ENCODE results near the gene KRT17.

Gene KRT17

DNA sequence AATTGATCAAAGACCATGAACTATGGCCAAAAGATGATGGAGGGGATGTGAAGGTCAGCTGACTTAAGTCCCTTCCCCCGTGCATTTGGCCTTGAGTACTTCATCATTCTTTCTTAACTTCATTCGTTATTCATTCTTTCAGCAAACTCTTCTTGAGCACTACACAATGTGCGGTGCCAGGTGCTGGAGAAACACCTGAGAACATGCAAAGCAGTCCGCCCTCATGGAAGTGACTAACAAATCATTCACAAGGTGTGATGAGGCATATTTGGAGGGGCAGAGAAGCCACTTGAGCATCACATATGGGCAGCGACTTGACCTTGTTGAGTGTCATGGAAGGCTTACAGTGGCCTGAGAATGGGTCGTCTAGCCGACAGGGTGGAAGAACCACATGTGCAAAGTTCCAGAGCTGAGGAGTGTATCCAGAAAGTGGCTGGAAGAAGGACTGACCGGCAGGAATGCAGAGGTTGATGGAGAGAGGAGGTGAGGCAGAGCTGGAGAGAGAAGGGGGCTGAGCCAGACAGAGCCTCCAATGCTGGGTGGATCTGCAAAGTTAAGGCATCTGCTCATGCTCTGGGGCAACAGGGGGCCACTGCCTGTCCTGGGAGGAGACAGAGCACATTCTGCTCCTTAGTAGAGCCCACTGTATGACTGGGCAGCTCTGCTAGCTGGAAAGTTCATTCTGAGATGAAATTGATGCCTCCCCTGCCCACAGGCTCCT is 39.2 kb upstream of the KRT17 start:
- no peak overlapping the region for H3K27ac ChIP-seq (ENCODE audit: insufficient read depth, low read length, poor library complexity, severe bottlenecking)
- no peak overlapping the region for H3K4me3 ChIP-seq (ENCODE audit: insufficient read depth, low read depth, low read length, poor library complexity, severe bottlenecking)
- no peak for DNase-seq
- H3K27me3 ChIP-seq (replicated peaks; ENCODE audit: control insufficient read depth, insufficient read depth, low read length, poor library complexity, severe bottlenecking), result no peaks in the 10 kb centered on the region
- no peaks in the 10 kb centered on the region for H3K9me3 ChIP-seq (ENCODE audit: control insufficient read depth, low read length)
- no peaks in the 10 kb centered on the region for H3K36me3 ChIP-seq (ENCODE audit: control insufficient read depth, insufficient read depth, low read length)
- H3K4me1 ChIP-seq (ENCODE audit: control insufficient read depth, insufficient read depth, low read length, poor library complexity, severe bottlenecking), result peaks cover 18% of the 10 kb centered on the region

- H3K4me1 ChIP-seq (ENCODE audit: control insufficient read depth, insufficient read depth, low read length, poor library complexity, severe bottlenecking), result peaks cover 5% of the 10 kb centered on the region
- H3K4me3 ChIP-seq (ENCODE audit: insufficient read depth, low read depth, low read length, poor library complexity, severe bottlenecking), result no peak overlapping the region
- H3K27me3 ChIP-seq (replicated peaks; ENCODE audit: control insufficient read depth, insufficient read depth, low read length, poor library complexity, severe bottlenecking), result no peaks in the 10 kb centered on the region
- H3K9me3 ChIP-seq (ENCODE audit: control insufficient read depth, low read length), result no peaks in the 10 kb centered on the region
- no peak for DNase-seq
- no peak overlapping the region for H3K27ac ChIP-seq (ENCODE audit: insufficient read depth, low read length, poor library complexity, severe bottlenecking)
- H3K36me3 ChIP-seq (ENCODE audit: control insufficient read depth, insufficient read depth, low read length), result no peaks in the 10 kb centered on the region
These were observed 35.9 kb upstream of the KRT17 start for GRCh38 chr17:41660221-41660711.

DNA sequence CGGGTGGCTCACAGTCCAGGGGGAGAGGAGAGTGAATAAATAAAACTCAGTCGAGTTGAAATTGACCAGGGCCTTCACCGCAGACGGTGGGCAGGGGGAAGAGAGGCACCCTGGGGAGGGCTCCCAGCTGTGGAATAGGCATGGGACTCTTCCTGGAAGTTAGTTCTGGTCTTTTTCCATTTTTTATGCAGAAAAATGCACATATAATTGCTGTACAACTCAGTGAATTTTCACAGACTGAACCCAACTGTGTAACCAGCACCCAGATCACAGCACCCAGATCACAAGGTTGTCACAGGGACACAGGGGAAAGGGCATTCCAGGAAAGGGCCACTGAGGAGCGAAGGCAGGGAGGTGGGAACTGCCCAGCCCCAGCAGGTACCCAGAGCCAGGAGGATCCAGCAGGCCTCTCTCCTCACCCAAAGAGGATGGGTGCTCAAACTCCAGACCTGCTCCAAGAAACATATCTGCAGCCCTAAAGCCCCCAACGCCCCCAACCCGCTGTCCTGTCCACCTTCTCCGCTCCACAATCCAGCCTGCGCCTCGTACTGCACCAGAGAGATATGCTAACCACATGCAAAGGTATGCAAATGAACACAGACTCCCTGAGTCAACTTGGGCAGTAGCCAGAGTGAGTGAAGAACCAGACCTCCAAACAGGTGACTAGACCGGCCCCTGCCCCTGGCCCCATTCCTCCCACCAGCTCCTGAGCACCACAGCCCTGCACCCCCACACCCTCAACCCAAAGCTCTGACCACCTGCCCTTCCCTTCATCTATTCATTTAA is 35.2 kb upstream of the KRT17 start:
- Histone ChIP-seq H3K36me3 (ENCODE audit: control insufficient read depth, insufficient read depth, low read length) (no peaks in the 10 kb centered on the region), H3K4me3 (ENCODE audit: insufficient read depth, low read depth, low read length, poor library complexity, severe bottlenecking) (no peak overlapping the region), H3K27ac (ENCODE audit: insufficient read depth, low read length, poor library complexity, severe bottlenecking) (no peak overlapping the region), H3K27me3 (replicated peaks; ENCODE audit: control insufficient read depth, insufficient read depth, low read length, poor library complexity, severe bottlenecking) (no peaks in the 10 kb centered on the region), H3K4me1 (ENCODE audit: control insufficient read depth, insufficient read depth, low read length, poor library complexity, severe bottlenecking) (peaks cover 2% of the 10 kb centered on the region), H3K9me3 (ENCODE audit: control insufficient read depth, low read length) (no peaks in the 10 kb centered on the region)
- DNase-seq, result no peak

DNA sequence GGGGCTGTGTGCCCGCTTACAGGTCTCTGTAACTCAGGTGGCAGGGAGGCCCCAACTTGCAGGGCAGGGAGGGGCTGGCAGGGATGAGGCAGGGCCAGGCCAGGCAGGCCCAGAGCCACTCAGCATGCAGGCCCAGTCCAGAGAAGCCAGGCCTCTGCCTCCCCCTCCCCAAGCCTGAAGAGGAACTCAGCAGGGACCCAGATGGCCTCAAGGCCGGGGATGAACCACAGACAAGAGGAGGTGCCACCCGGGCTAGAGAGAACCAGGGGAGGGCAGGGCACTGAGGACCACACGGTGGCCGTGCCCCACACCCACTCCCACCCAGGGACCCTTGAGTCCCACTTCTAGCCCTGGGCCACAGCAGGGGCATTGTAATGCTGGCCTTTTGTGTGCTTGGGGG is 34.5 kb upstream of the KRT17 start:
- Histone ChIP-seq H3K9me3 (ENCODE audit: control insufficient read depth, low read length) (no peaks in the 10 kb centered on the region), H3K27me3 (replicated peaks; ENCODE audit: control insufficient read depth, insufficient read depth, low read length, poor library complexity, severe bottlenecking) (no peaks in the 10 kb centered on the region), H3K4me3 (ENCODE audit: insufficient read depth, low read depth, low read length, poor library complexity, severe bottlenecking) (no peak overlapping the region), H3K27ac (ENCODE audit: insufficient read depth, low read length, poor library complexity, severe bottlenecking) (no peak overlapping the region), H3K36me3 (ENCODE audit: control insufficient read depth, insufficient read depth, low read length) (no peaks in the 10 kb centered on the region), H3K4me1 (ENCODE audit: control insufficient read depth, insufficient read depth, low read length, poor library complexity, severe bottlenecking) (peaks cover 2% of the 10 kb centered on the region)
- DNase-seq, result no peak

DNA sequence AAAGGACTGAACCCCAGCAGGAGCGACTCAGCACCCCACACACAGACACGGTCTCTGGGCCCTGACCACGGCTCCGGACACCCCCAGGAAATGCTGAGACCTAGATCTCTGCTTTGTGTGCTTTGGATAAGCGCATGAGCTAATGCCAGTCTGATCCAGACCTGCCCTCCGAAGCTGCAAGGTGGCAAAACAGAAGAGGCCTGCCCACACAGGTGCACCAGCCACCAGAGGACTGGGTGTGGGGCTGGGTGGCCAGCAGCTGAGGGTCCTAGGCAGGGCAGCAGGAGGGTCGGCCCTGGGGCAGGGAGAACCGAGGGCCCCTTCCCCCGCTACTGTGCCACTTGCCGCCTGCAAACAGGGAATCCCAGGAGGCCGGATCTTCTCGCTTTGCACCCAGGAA is 33.6 kb upstream of the KRT17 start:
- Histone ChIP-seq H3K9me3 (ENCODE audit: control insufficient read depth, low read length) (no peaks in the 10 kb centered on the region), H3K27me3 (replicated peaks; ENCODE audit: control insufficient read depth, insufficient read depth, low read length, poor library complexity, severe bottlenecking) (no peaks in the 10 kb centered on the region), H3K4me3 (ENCODE audit: insufficient read depth, low read depth, low read length, poor library complexity, severe bottlenecking) (no peak overlapping the region), H3K27ac (ENCODE audit: insufficient read depth, low read length, poor library complexity, severe bottlenecking) (no peak overlapping the region), H3K36me3 (ENCODE audit: control insufficient read depth, insufficient read depth, low read length) (no peaks in the 10 kb centered on the region), H3K4me1 (ENCODE audit: control insufficient read depth, insufficient read depth, low read length, poor library complexity, severe bottlenecking) (peaks cover 1% of the 10 kb centered on the region)
- DNase-seq, result no peak

- Histone ChIP-seq H3K4me3 (ENCODE audit: insufficient read depth, low read depth, low read length, poor library complexity, severe bottlenecking) (no peak overlapping the region), H3K27me3 (replicated peaks; ENCODE audit: control insufficient read depth, insufficient read depth, low read length, poor library complexity, severe bottlenecking) (no peaks in the 10 kb centered on the region), H3K27ac (ENCODE audit: insufficient read depth, low read length, poor library complexity, severe bottlenecking) (no peak overlapping the region), H3K4me1 (ENCODE audit: control insufficient read depth, insufficient read depth, low read length, poor library complexity, severe bottlenecking) (no peaks in the 10 kb centered on the region), H3K36me3 (ENCODE audit: control insufficient read depth, insufficient read depth, low read length) (no peaks in the 10 kb centered on the region), H3K9me3 (ENCODE audit: control insufficient read depth, low read length) (no peaks in the 10 kb centered on the region)
- DNase-seq, result no peak
These were observed 32.9 kb upstream of the KRT17 start for GRCh38 chr17:41657176-41657754.

- DNase-seq, result no peak
- H3K27me3 ChIP-seq (replicated peaks; ENCODE audit: control insufficient read depth, insufficient read depth, low read length, poor library complexity, severe bottlenecking), result no peaks in the 10 kb centered on the region
- H3K4me3 ChIP-seq (ENCODE audit: insufficient read depth, low read depth, low read length, poor library complexity, severe bottlenecking), result no peak overlapping the region
- no peaks in the 10 kb centered on the region for H3K4me1 ChIP-seq (ENCODE audit: control insufficient read depth, insufficient read depth, low read length, poor library complexity, severe bottlenecking)
- H3K9me3 ChIP-seq (ENCODE audit: control insufficient read depth, low read length), result no peaks in the 10 kb centered on the region
- H3K36me3 ChIP-seq (ENCODE audit: control insufficient read depth, insufficient read depth, low read length), result no peaks in the 10 kb centered on the region
- no peak overlapping the region for H3K27ac ChIP-seq (ENCODE audit: insufficient read depth, low read length, poor library complexity, severe bottlenecking)
These were observed 32.1 kb upstream of the KRT17 start for GRCh38 chr17:41656249-41657023.

GRCh38 chr17:41655611-41656111 is 31.3 kb upstream of the KRT17 start:
- no peak for DNase-seq
- Histone ChIP-seq H3K9me3 (ENCODE audit: control insufficient read depth, low read length) (no peaks in the 10 kb centered on the region), H3K27me3 (replicated peaks; ENCODE audit: control insufficient read depth, insufficient read depth, low read length, poor library complexity, severe bottlenecking) (no peaks in the 10 kb centered on the region), H3K4me1 (ENCODE audit: control insufficient read depth, insufficient read depth, low read length, poor library complexity, severe bottlenecking) (no peaks in the 10 kb centered on the region), H3K27ac (ENCODE audit: insufficient read depth, low read length, poor library complexity, severe bottlenecking) (no peak overlapping the region), H3K36me3 (ENCODE audit: control insufficient read depth, insufficient read depth, low read length) (no peaks in the 10 kb centered on the region), H3K4me3 (ENCODE audit: insufficient read depth, low read depth, low read length, poor library complexity, severe bottlenecking) (no peak overlapping the region)

DNA sequence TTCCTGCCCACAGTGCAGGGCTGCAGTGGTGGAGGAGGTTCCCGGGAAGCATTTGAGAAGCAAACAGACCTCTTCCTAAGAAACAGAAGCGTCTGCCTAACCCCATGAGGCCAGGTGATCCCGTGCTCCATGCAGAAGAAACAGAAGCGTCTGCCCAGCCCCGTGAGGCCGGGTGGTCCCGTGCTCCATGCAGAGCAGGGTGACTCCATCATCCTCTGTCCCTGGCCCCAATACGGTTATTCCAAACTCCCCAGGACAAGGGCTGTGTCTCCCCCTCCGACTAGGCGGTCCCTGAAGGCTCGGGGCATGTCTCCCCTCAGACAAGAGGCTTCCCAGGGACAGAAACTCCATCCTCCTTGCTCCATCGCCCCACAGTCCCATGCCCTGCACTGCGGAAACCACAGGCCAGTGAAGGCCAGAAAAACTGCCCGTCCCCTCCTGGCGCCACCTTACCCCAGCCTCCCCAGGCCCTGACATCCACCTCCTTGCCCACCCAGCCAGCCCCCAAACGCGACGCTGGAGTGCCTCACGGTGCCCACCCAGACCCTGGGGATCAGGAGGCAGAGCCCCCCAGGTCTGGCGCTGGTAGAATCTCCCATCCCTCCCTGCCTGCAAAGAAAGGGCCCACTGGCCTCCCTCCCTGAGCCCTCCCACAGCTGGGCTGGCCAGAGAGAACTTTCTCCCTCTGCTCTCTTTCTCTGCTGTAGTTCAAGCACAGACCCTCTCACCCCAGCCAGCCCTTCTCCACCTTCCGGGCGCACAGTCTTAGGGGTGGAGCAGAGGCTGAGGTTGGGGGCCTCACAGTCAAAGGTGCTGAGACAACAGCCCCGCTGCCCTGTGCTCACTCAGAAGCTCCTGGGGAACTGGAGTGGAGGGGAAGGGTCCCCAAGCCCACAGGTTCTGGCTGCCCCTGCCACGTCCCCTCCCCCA is 30.6 kb upstream of the KRT17 start:
- no peaks in the 10 kb centered on the region for H3K4me1 ChIP-seq (ENCODE audit: control insufficient read depth, insufficient read depth, low read length, poor library complexity, severe bottlenecking)
- H3K27me3 ChIP-seq (replicated peaks; ENCODE audit: control insufficient read depth, insufficient read depth, low read length, poor library complexity, severe bottlenecking), result no peaks in the 10 kb centered on the region
- DNase-seq, result no peak
- no peak overlapping the region for H3K27ac ChIP-seq (ENCODE audit: insufficient read depth, low read length, poor library complexity, severe bottlenecking)
- H3K4me3 ChIP-seq (ENCODE audit: insufficient read depth, low read depth, low read length, poor library complexity, severe bottlenecking), result no peak overlapping the region
- no peaks in the 10 kb centered on the region for H3K9me3 ChIP-seq (ENCODE audit: control insufficient read depth, low read length)
- H3K36me3 ChIP-seq (ENCODE audit: control insufficient read depth, insufficient read depth, low read length), result no peaks in the 10 kb centered on the region

Data from effector memory CD4-positive, alpha-beta T cell (primary cell).